NK-92 (cell line): ENCODE data around the gene NUMA1.

Source experiments
- DNase-seq: peaks from one replicate; lab custom pipeline; 2025; ENCODE audit not compliant: unreplicated experiment; lab: John Stamatoyannopoulos, UW

NUMA1 gene

GRCh38 chr11:72001834-72002591 is 78.3 kb downstream of the NUMA1 start:
- DNase-seq: no peak

GRCh38 chr11:72001285-72001684 is 79.1 kb downstream of the NUMA1 start:
- DNase-seq: no peak

- no peak for DNase-seq
Measured at GRCh38 chr11:72000202-72000867, 80.0 kb downstream of the NUMA1 start.

DNA sequence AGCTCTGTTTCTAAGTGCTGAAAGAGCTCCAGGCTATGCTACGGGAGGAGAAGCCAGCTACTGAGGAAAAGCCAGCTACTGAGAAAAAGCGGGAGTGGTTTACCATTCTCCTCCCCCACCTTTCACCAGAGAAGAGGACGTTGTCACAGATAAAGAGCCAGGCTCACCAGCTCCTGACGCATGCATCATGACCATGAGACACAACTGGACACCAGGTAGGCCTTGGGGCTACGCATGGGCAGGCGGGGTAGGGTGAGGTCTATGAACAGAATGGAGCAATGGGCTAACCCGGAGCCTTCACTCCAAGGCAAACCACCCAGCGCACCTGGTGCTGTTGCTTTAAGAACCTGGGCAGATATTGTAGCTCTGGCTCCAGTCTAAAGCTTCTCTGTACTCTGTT is 80.5 kb downstream of the NUMA1 start:
- DNase-seq: no peak

- DNase-seq: no peak
Measured at GRCh38 chr11:71999362-71999761, 81.0 kb downstream of the NUMA1 start.

DNA sequence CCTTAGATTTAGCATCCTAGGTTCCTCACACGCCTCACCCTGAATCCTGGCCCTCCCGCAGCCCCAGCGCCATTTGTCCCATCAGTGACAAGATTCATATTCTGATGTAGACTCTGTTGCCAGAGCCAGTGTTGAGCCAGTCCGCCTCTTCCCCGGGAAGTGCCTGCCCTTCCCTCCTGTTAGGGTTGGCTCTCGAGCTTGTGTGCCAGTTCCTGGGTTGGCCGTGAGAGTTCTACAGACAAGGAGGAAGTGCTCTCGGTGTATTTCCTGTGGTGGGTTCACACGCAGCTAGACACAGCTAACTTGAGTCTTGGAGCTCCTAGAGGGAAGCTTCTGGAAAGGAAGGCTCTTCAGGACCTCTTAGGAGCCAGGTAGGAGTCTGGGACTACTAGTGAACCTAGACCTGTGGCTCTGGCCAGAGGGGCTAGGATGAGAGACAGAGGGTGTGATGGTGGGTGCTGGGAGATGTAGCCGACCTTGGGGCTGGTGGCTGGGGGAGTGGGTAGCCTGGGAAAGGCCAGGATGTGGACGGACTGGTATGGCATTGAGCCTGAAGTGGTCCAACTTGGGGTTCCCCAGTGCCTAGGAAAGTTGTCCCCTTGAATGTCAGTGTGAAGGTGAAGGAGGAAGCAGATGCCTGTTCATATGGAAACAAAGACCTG is 81.6 kb downstream of the NUMA1 start, which contains the start of gene IL18BP:
Gene IL18BP, plus strand, starts transcription at position 261 of the 662 bp plus-strand sequence. CDS start 1,076 bp downstream, outside the sequence.
- DNase-seq: no peak

DNA sequence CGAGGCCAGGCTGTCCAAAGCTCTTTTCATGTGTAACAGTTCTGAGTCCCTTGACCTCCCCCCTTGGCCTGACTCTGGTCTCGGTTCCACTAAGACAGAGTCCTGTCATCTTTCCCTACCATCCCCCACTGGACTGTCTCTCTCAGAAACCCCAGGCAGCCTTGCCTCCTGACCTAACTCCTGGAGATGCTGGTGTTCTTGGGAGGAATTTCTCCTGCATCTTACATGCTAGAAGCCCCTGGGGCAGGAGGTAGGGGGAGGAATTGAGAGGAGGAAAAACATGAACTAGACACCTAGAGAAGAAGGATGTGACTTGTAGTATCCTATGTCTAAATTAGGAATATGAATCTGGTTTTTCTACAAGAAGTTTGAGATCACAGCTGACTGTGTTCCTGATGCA is 82.3 kb downstream of the NUMA1 start:
- no peak for DNase-seq

DNA sequence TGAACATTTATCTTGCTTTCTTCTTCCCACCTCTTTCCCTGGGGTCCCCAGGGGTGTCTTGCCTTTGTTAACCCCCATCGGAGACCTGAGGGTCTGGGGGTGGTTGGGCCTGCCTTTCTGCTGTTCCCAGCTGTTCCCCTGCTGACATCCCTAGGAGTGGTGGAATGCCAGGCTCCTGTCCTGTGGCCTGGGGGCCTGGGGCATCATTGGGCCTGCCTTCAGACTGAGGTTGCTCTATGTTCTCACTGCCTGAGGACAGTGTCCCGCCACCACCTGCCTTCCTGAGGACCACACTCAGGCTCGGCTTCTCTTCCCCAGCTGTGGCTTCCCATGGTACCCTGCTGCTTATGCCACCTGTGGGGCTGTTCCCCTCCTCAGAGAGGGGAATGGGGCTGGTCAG is 82.7 kb downstream of the NUMA1 start:
- no peak for DNase-seq

- no peak for DNase-seq
Measured at GRCh38 chr11:71996946-71997345, 83.4 kb downstream of the NUMA1 start.

- DNase-seq: no peak
Measured at GRCh38 chr11:71996517-71996916, 83.8 kb downstream of the NUMA1 start.

DNA sequence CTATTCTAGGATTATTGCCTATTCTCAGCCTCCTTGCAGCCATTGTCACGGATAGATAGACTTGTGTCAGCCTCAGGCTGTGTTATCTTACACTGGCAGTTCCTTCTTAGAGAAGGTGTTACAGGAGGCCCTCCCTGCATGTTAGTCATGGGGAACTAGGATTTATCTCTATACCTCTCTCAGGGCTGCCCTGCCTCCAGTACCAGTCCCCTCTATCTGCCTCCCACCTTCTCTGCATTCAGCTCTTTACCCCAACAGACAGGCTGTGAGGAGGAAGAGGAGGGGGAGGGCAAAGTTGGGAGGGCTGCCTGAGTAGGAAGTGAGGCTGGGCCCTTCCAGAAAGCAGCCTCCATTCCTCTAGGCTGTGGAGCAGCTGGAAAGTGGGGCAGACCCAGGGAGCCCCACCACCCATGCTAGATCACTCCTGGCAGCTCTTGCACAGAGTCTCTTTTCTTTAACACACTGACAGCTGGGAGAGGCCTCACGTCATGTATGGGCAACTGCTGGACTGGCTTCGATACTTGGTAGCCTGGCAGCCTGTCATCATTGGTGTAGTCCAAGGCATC is 84.5 kb downstream of the NUMA1 start:
- no peak for DNase-seq

DNA sequence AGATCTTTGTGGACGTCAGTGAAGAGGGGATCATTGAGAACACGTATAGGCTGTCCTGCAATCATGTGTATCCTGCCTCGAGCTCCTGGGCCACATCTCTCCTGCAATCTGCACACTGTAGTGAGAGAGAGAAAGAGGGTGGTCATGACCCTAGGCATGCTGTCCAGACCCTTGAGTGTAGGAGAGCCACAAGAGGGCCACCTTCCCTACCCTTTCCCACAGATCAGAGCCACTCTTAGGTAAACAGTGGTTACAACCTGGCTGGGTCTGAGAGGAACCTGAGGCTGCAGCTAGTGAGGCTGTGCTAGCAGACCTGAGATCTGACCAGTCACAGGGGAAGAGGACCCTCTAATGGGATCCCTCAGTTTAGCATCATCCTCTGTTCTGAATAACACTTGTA is 85.6 kb downstream of the NUMA1 start:
- no peak for DNase-seq

- no peak for DNase-seq
Measured at GRCh38 chr11:71992136-71992730, 88.1 kb downstream of the NUMA1 start.

DNA sequence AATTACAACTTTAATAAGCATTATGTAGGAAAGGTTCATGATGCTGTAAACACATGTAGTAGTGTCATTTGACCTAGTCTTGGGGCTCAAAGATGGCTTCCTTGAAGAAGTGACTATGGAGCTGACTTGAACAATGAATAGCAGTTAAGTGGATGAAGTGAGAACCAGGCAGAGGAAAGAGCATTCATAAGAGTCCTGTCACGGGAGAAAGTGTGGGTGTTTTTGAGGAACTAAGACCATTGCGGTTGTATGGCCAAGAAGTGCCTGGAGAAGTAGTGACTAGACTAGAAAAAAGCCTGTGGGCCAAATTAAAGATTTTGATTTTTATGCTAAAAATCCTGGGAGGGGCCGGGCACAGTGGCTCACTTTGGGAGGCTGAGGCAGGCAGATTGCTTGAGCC is 88.8 kb downstream of the NUMA1 start:
- no peak for DNase-seq

GRCh38 chr11:71990701-71991100 is 89.6 kb downstream of the NUMA1 start:
- no peak for DNase-seq

DNA sequence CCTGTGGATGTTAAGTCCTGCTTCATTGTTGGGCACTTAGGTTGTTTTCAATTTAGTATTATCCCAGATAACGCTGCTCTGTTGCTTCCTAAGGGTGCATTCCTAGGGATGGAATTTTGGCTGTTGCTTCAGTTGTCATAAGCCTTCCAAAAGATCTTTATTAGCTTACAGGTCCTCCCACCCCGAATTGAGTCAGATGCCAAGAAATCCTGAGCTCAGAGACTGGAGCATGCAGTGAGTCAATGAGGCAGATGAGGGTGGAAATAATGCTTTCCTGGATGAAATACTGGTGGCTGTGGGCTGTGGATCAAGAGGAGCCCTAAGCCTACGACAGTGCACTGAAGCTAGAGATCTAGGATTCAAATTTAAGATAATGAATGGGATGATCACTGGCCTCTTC is 92.3 kb downstream of the NUMA1 start:
- DNase-seq: no peak

- no peak for DNase-seq
Measured at GRCh38 chr11:71987521-71987920, 92.8 kb downstream of the NUMA1 start.

- DNase-seq: no peak
Measured at GRCh38 chr11:71986131-71986530, 94.2 kb downstream of the NUMA1 start.

DNA sequence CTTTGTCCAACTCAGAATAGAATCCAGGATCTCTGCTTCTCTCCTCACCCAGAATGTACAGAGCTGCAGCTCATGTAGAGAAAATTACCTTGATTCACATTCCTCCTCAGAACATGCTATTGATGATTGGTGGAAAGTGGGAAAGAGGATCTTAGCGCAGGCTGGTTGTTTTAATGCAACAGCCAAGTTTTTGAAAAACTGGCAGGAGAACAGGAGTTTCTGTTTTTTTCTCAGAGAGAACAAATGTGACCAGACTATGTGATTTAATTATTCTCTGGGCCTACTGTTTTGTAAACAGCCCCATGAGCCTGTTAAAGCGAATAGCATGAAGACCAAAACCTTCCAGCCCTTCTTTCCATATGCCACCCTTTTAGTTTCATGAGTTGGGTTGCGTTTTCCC is 100.7 kb downstream of the NUMA1 start:
- DNase-seq: no peak

- DNase-seq: no peak
Measured at GRCh38 chr11:71979094-71979493, 101.2 kb downstream of the NUMA1 start.

DNA sequence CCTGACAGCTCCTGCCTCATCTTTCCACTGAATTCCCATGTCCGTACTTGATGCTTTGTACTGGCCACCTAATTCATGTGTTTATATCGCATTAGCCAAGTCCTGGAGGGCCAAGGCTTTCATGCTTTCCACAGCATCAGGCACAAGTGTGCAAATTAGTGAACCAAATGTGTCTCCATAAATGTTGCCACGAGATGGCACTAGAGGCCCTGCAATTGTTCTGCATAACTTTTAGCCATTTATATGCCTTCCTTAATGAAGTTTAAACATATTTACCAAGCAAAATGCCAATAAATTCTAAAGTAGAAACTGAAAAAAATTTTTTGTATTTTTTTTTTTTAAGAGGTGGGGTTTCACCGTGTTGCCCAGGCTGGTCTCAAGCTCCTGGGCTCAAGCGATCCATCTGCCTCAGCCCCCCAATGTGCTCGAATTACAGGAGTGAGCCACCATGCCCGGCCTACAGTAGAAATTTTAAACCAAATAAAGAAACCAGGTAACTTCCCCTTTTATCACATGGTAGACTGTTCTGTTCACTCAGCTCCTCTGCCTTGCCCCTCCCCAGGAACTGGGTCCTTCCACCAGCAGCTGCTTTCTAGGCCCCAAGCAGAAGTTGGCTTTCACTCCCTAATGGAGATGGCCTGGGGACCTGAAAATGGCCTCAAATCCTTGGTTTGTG is 102.5 kb downstream of the NUMA1 start:
- no peak for DNase-seq
